ENCODE measurements around the gene CALU.

The CALU gene

GRCh38 chr7:128788446-128789412 is 49.6 kb downstream of the CALU start:
- H3K9me3 ChIP-seq, result no peaks in the 10 kb centered on the region
- H3K4me3 ChIP-seq, result no peak overlapping the region
- H3K27ac ChIP-seq, result no peak overlapping the region
- peaks cover 0 to 24% (median 18%) of the 10 kb centered on the region in 4 donors for H3K4me1 ChIP-seq
- DNase-seq, result no peak
- TF ChIP-seq CTCF (IDR thresholded peaks at IDR 0.05), result no peak
- intact Hi-C loops (cut with DNase I; ENCODE audit: low total_unique reads), result no loop called here
- no peaks in the 10 kb centered on the region for H3K36me3 ChIP-seq
- no peaks in the 10 kb centered on the region for H3K27me3 ChIP-seq

GRCh38 chr7:128790315-128791041 is 51.3 kb downstream of the CALU start:
- peak overlapping the region; percentile 77 for H3K4me3 ChIP-seq
- intact Hi-C loops (cut with DNase I; ENCODE audit: low total_unique reads), result loop anchor here (5.0 kb wide), 1 partner anchor 37 kb away; no protein-coding TSS in a partner anchor
- H3K9me3 ChIP-seq, result no peaks in the 10 kb centered on the region
- TF ChIP-seq CTCF (IDR thresholded peaks at IDR 0.05), result no peak
- no peaks in the 10 kb centered on the region for H3K36me3 ChIP-seq
- H3K4me1 ChIP-seq, result peaks cover 0 to 23% (median 18%) of the 10 kb centered on the region in 4 donors
- peak overlapping the region; percentile 67 to 73 for H3K27ac ChIP-seq
- H3K27me3 ChIP-seq, result no peaks in the 10 kb centered on the region
- no peak for DNase-seq

- no peaks in the 10 kb centered on the region for H3K9me3 ChIP-seq
- TF ChIP-seq CTCF (IDR thresholded peaks at IDR 0.05), result no peak
- intact Hi-C loops (cut with DNase I; ENCODE audit: low total_unique reads), result loop anchor here (5.0 kb wide), 1 partner anchor 36 kb away; no protein-coding TSS in a partner anchor
- H3K27ac ChIP-seq, result peak within 1 kb of the TSS; percentile 67 to 73
- peak; percentile 66 to 88 for DNase-seq
- no peaks in the 10 kb centered on the region for H3K36me3 ChIP-seq
- peaks cover 0 to 23% (median 18%) of the 10 kb centered on the region in 4 donors for H3K4me1 ChIP-seq
- peak within 1 kb of the TSS; percentile 77 for H3K4me3 ChIP-seq
- no peaks in the 10 kb centered on the region for H3K27me3 ChIP-seq
Measured at GRCh38 chr7:128791121-128791971, 52.2 kb downstream of the CALU start, which contains the start of gene CCDC136. CCDC136 (plus strand) TSS chr7:128791968; CDS start chr7:128792412, 444 bp downstream.

- DNase-seq, result no peak
- peak overlapping the region; percentile 67 to 73 for H3K27ac ChIP-seq
- no peaks in the 10 kb centered on the region for H3K27me3 ChIP-seq
- no peaks in the 10 kb centered on the region for H3K9me3 ChIP-seq
- TF ChIP-seq CTCF (IDR thresholded peaks at IDR 0.05), result no peak
- peak overlapping the region; percentile 77 for H3K4me3 ChIP-seq
- H3K4me1 ChIP-seq, result peaks cover 0 to 23% (median 18%) of the 10 kb centered on the region in 4 donors
- no peaks in the 10 kb centered on the region for H3K36me3 ChIP-seq
- intact Hi-C loops (cut with DNase I; ENCODE audit: low total_unique reads), result loop anchor here (5.0 kb wide), 1 partner anchor 35 kb away; no protein-coding TSS in a partner anchor
Measured at GRCh38 chr7:128791972-128792327, 52.8 kb downstream of the CALU start.
